ENCODE data around the gene FOXD4L3.
"Not testable (repeated sequence)": the region's sequence is repeated elsewhere in the genome, so short reads cannot be mapped to it uniquely, and the experiment has no call there.

FOXD4L3 gene

DNA sequence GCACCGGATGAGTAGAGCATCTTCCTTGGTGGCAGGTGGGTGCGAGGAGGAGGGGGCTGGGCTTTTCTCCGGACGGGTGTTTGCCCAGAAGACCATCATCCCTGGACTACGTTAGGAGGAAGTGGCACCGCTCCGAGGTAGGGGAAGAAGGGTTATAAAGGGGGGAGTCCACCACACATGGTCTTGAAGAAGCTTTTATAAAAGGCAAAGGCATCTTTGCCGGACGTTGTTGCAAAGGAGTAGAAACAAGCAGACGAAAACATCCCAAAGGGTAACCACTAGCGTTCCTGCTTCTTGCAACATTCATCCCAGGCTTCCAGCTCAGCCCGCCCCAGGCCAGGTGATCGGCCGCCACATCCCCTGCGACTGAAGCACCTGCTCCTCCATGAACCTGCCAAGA, at the start of gene FOXD4L3:
FOXD4L3 (plus strand) TSS at position 301 of the 400 bp plus-strand sequence; CDS start at position 386, 85 bp downstream.
- not testable (repeated sequence) for DNase-seq

DNA sequence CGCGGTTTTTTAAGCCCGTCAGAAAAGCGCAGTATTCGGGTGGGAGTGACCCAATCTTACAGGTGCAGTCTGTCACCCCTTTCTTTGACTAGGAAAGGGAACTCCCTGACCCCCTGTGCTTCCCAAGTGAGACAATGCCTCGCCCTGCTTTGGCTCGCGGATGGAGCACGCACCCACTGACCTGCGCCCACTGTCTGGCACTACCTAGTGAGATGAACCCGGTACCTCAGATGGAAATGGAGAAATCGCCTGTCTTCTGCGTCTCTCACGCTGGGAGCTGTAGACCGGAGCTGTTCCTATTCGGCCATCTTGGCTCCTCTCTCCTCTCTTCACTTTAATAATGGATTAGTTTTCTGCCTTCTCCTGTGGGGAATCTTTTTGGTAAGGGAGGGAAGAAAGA, 21.6 kb upstream of the FOXD4L3 start:
- DNase-seq, result not testable (repeated sequence)

DNA sequence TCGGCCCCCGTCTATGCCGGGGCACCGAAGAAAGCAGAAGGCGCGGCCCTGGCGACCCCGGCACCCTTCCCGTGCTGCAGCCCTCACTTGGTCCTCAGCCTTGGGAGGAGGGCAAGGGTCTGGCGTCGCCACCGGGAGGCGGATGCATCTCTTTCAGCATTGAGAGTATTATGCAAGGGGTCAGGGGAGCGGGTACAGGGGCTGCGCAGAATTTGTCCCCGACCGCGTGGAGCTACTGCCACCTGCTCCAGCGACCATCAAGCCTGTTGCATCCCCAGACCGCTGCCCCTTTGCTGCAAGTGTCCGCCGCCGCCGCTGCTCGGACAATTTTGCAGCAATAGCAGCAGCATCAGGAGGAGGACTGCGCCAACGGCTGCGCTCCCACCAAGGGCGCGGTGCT, 1.1 kb downstream of the FOXD4L3 start:
- DNase-seq, result not testable (repeated sequence)

DNA sequence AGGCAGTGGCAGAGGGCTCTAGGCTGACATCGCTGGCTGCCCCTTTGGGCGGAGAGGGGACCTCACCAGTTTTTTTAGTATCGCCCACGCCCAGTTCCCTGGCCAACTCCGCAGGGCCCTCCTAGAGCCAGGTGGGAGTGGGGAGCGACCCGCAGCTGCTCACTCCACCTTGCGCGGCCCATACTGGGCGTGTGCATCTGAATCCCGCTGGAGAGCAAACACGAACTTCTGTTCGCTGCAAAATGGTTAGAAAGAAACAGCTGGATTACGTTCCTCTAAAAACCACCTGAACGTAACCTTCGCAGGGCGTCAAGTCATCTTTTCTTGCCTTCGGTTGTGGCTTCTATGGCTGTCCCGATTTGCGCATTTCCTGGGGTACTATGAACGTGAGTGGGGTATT, 1.5 kb downstream of the FOXD4L3 start:
- not testable (repeated sequence) for DNase-seq

DNA sequence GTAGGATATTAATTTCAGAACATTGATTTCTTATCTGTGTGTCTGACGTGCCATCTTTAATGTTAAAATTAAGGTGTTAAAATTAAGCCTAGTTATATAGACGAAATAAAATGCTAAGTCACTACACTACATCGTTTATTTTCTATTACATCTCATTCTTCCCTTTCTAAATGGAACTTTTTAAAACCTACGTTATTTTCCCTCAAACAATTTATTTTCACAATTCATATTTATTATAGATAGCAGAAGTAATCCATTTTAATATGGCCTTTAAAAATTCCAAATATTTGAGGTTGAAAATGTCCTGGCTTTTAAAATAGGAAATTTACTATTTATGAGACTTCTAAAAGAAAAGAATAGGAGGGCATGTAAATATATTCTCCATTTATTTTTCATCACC, 2.1 kb downstream of the FOXD4L3 start:
- DNase-seq, result not testable (repeated sequence)

DNA sequence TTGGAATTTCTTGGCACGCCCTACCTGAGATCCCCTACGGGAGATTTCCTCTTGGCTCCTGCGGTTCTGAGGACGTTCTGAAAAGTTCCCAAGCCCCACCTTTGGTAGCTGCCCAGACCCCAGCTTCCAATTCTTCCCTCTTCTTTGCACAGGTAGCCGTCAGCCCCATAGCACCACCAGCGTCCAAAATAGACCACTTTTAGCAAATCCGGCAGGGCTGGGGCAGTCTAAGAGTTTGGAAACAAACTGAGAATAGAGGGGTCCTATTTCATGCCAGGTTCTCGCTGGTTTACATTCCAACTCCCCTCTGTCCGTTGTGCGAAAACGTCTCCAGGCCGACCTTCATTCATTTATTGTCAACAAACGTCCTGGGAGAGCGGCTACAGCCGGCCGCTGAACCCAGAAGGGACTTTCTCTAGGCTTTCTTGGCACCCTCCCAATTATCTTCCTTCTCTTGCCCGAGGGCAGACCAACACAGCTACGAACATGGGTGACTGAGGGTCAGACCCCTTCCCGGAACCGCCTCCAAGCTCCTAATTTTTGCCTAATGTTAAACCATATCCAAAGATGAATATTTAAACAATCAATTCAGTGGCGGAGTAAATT, 3.1 kb downstream of the FOXD4L3 start:
- not testable (repeated sequence) for DNase-seq

DNA sequence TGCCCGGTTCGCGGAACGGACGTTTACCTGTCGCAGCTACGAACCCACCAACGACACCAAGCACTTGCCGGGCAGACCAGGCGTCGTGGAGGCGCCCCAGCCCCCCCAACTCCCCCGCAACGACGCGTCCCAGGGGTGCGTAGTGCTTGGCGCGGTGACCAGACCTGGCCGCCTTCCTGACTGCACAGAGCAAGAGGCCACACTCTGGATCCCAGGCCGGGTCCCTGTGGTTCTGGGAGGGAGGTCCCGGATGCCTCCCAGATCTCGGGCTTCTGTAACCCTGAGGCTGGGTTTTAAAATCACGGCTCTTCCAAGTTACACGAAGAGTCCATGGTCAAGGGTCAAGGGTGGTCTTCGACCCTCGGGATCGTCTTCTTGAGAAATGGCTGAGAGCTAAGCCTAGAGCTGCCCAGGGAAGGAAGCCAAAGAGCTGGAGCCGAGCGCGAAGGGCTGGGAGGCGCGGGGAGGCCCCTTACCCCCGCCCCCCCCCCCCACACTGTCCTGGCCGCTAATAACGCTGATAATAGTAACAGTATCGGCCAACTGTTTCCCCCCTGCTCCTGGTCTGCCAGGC, 3.8 kb downstream of the FOXD4L3 start:
- not testable (repeated sequence) for DNase-seq

DNA sequence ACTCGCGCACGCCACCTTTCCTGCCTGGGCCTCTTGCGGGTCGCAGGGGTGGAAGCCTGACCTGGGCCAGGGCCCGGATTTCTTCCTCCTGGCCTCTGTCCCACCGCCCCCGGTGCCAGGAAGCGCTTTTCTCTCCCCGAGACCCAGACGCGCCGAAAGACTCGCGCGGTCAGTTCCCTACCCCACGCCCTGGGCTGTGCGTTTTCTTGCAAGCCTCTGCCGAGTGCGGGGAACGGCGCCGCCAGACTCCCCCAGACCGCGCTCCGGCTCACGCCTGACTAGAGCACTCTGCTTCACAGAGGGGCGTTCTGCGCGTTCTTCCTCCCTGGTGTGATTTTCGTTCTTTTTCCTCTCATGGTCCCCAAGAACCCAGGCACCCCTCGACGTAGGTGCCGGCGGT, 4.5 kb downstream of the FOXD4L3 start:
- not testable (repeated sequence) for DNase-seq

DNA sequence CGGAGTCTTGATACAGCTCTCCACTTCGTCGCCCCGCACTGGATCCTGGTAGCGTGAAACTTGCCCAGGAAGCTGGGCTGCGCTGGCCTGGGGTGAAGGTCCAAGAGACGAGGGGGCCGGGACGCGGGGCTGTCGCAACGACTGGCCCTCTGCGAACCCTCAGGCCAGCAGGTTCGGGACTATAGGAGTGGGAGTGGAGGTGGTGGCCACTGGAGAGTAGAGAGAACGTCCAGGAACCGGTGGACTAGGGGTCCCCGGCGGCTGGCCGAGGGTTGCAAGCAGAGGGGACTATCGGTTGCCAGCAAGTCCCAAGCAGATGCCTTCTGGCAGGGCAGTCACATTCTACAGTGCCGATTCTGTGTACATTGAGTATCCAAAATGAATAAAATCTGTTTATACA, 5.0 kb downstream of the FOXD4L3 start:
- not testable (repeated sequence) for DNase-seq

DNA sequence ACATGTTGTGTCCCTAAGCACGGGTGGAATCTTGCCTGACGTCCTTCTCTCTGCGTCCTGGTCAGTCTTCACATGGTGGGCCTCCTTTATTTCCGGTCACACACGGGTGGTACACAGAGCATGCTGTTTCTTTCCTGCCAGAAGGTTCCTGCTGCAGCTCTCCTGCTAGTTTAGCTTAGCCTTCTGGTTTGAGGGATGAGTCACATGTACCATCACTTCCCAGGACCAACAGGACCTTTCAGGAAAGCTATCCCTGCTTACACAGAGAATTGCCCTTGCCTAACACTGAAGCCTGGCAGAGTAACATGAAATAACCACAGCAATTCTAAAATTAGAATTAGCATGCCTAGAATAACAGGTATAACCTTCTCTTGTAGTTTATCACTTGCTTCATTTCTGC, 8.5 kb downstream of the FOXD4L3 start:
- DNase-seq, result not testable (repeated sequence)

DNA sequence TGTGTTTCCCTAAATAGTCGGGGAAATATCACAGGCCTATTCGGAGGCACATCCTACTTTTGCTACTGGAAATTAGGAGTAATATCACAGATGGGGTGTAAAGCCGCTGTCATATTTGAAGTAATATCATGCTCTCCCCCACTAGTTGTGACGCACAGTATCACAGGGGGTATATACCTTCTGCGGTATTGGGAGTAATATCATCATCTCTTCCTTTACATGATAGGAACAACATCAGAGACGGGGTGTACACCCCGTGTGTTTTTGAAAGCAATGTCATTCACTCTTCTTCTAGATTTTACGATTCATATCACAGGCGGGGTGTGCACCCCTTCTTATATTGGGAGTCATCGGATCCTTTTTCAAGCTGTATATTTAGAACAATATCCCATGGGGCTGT, 15.5 kb downstream of the FOXD4L3 start:
- not testable (repeated sequence) for DNase-seq

DNA sequence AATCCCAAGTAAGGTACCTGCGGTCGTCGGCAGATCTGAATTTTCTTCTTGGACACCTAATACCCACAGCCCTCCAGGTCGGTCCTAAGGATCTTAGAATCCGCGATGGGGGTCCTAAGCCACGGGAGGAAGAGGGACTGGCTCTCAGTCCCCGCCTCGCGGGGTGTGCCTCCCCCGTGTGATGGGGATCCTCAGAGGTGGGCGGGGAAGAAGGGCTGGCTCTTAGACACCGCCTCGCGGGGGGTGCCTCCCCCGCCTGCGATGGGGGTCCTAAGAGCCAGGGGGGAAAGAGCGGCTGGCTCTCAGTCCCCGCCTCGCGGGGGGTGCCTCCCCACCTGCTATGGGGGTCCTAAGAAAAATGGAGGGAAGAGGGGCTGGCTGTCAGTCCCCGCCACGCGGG, 21.1 kb downstream of the FOXD4L3 start:
- not testable (repeated sequence) for DNase-seq

DNA sequence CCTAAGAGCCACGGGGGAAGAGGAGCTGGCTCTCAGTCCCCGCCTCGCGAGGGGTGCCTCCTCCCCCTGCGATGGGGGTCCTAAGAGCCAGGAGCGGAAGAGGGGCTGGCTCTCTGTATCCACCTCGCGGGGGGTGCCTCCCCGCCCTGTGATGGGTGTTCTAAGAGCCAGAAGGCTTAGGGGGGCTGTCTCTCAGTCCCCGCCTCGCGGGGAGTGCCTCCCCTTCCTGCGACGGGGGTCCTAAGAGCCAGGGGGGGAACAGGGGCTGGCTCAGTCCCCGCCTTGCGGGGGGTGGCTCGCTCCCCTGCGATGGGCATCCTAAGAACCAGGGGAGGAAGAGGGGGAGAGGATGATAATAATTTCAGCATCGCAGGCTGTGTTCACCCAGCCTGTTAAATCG, 21.9 kb downstream of the FOXD4L3 start:
- DNase-seq, result not testable (repeated sequence)

DNA sequence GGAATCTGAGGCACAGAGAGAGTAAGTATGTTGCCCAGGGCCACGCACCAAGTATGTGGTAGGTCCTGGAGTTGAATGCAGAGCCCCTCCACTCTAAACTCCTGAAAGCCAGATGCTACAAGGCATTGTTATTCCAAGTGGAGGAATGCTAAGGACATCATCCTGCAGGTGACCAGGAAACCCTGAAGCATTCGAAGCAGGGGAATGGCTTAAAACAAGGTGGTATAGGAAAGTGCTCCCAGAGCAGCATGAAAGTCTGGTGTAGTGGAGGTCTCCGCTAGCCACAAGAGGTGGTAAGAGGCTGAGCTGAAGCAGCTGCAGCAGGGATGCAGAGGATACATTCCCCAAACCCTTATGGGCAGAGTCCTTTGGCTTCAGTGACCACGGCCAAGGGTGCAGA, 26.4 kb downstream of the FOXD4L3 start:
- DNase-seq, result not testable (repeated sequence)

DNA sequence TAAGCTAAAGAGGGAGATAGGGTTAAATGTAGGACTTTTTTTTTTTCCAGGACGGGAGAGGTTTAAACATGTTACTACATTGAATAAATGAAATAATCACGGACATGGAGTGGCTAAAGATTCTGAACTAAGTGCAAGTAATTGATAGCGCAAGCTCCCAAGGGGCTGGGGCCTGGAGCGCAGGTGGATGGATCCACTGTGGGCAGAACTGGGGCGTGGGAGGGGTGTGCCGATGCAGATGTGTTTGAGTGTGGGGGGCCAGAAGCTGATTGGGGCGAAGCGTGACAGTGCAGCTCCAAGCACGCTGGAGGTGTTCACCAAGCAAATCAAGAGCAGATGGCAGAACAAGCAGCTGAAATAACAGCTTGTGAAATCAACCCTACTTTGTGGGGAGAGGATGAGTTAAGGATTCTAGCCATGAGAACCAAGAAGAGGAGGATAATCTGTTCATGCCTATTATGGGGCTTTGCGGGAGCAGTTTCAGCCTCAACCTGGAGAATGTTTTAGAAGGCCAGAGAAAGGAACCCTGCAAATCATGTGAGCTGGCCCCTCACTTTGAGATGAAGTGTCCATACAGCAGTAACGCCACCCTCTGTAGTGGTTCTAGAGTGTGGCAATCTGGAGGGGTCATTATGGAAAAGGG, 28.0 kb downstream of the FOXD4L3 start:
- DNase-seq, result not testable (repeated sequence)

DNA sequence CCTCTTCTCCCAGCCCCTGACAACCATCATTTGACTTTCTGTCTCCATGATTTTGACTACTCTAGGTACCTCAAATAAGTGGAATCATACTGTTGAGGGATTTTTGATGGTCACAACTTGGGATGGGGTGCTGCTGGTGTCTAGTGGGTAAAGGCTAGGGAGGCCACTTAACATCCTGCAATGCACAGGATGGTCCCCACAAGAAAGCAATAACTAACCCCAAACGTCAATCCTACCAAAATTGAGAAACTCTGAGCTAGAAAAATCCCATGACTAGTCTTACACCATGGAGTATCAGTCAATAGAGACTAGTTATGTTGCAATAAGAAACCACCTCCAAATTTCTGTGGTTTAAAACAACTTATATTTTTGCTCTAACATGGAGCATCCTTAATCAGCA, 29.5 kb downstream of the FOXD4L3 start:
- DNase-seq, result not testable (repeated sequence)

DNA sequence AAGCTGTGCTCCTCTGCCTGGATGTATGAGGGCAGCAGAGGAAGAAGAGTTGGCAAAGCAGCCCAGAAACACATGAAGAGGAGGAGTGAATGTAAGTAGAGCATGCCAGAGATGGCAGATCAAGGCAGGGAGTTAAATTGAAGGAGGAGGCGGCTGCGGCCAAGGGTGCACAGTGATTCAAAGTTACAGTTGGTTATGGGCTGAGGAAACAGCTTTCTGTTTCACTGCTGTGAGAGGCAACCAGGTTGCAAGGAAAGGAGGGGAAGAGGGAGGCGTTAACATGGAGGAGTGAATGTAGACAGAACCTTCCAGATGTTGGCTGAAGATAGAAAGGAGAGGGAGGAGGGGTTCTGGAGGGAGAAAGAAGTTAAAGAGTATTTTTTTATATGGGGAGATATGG, 33.3 kb downstream of the FOXD4L3 start:
- DNase-seq, result not testable (repeated sequence)

DNA sequence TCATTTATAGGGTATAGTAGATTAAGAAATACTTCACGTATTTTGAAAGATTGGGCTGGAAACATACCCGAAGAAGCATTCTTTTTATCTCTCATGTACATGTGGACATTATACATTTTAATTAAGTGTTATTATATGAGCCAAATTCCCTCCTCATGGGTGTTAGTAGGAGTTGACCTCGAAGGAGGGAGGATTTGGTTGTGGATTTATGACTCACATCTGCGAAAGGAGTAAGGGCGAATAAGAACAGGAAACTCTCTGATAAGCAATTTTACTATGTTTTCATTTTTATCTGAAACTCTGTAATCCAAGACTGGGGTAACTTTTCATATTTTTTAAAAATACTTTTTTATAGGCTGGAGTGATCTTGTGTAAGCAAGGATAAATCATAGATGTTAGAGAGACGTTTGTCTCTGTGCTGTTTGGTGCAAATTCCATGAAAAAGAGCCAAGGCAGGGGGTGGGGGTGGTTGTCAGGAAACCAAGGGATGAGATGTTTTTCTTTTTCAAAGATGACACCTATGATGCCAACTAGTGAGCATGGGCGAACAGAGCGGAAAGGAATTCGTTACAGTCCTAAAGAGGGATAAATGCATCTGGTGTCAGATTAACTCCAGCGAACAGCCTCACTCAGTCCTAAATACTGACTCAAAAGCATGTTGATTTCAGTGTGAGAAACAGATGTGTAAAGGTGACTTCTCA, 34.1 kb downstream of the FOXD4L3 start:
- not testable (repeated sequence) for DNase-seq

DNA sequence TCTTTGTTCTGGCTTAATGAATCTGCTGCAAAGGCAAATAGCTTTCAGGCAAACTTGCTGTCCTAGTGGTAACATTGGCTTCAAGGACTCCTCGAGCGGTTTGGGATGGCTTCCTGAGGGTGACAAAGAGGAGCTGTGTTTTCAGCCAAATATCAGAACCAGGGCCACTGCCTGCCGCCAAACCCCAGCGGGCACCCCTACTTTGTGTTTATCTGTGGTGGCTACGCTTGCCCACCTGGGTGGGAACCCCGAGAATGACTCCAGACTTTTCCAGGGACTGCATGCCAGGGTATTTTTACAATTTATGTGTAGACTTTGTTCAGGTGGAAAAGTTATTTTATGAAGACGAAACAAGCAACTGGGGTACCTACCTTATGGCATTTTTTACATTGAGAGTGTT, 35.3 kb downstream of the FOXD4L3 start:
- DNase-seq, result not testable (repeated sequence)

DNA sequence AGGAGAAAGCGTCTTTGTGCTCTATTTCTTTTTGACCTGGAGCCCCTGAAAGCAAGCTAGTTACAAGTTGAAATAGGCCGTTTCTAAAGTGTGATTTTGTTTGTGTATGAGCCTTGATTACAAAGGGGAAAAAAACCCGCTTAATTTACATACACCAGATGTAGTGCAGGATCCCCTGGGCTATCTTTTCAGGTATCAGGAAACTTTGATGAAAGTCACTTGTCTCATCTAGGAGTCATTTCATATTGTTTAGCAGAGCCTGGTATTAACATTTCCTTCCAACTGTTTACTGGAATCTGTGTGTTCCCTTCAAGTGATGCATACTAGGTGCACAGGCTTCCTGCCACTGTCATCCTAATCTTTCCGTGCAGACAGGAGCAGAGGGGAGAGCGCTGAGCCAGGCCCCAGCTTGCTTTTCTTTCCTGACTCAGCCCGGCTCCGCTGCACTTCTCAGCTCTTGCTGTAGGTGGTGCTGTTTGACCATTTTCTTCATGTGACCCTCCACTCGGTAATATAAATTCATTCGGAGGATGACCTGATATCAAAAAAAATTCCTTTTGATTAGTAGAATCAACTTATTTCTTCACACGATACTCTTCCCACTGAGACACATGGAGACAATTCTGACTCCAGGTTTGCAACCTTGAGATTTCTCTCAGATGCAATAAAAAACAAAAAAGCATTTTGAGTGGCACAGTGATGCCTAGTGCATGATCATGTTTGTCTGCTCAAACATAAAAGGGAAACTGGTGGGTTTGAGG, 39.8 kb downstream of the FOXD4L3 start:
- not testable (repeated sequence) for DNase-seq

DNA sequence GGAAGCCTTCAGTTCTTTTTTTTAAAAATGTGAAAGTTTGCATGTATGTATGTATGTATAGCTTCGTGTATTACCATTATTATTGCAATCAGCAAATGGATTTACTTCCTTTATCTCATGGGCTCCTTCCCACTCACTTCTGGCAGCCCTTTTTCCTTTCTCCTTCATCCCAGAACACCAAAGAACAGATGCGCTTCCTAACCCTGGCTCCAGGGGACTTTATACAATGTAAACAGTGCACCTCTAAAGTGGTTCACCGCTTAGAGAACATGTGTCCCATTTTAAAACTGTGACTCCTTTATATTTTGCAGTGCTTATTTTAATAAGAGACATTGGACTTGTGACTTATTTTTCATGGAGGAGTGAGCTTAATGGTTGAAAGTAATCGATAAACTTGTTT, 40.6 kb downstream of the FOXD4L3 start:
- DNase-seq, result not testable (repeated sequence)

DNA sequence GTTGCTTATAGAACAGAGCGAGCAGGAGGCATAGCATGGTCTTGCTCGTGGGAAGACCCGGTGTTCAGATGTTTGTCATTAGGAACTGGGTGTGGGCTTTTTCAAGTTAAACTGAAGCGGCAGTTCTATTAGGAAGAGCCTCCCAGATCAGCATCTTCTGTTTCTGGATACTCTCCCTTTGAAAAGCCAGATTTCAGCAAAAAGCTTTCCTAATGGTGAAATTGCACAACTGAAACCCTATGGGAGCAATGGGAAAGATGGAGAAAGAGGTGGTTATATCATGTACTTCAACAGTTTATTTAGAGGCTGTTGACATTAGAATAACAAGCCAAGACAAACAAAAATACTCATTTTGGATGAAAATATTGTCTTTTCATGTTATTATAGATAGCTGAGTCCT, 41.3 kb downstream of the FOXD4L3 start:
- DNase-seq, result not testable (repeated sequence)

DNA sequence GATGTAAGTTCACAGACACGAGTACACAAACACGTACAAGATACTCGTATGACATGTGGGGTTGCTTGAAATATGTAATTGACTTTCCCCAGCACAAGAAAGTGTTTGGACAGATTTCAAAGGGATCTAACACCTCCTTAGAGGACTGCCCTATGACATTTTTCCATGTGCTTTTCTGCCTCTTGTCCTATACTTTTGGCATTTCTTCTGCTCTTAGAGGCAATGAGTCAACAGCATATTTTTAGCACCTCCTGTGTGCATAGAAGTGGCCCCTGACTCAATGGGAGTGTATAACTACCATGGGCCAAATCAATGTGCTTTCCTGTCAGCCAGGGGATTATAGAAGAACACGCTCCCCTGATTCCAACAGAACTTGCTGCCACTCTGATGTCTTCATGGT, 49.0 kb downstream of the FOXD4L3 start:
- not testable (repeated sequence) for DNase-seq

Measured in inflammatory macrophage treated with lipopolysaccharide for 1 hour (primary cell).